WTC11 (cell line): ENCODE results near the gene OR6J1. TPM values are rescaled to one million over a fixed set of nuclear protein-coding genes. Genes with fewer than 3 reads are reported as not detected.

ENCODE experiments used
- ATAC-seq: fragments of 200-7000 bp; cut with Tn5 transposase; 2 replicates; pipeline ENCODE4 v1.10.0; 2021; ENCODE audit warnings: mild to moderate bottlenecking, moderate library complexity
- CTCF ChIA-PET: fragments of 300-600 bp; sonication (Branson Sonifier 250); formaldehyde crosslinking; loops from one replicate; lab custom pipeline; 2021; ENCODE audit warnings: antibody characterized with exemption; lab: Charles Lee
- POLR2A ChIA-PET: fragments of 350-600 bp; sonication (Branson Sonifier 250); formaldehyde crosslinking; loops from one replicate; lab custom pipeline; 2021; ENCODE audit warnings: antibody characterized with exemption; lab: Charles Lee
- DNase-seq: peaks from one replicate; pipeline ENCODE4 v3.0.0; 2021; ENCODE audit warnings: low spot score
- H3K27ac Mint-ChIP-seq: 2 replicates; pipeline ENCODE4 v1.8.0; 2021; ENCODE audit warnings: mixed read lengths
- H3K27me3 Mint-ChIP-seq: 2 replicates; pipeline ENCODE4 v1.8.0; 2021; ENCODE audit warnings: low read depth, mild to moderate bottlenecking, moderate library complexity, mixed read lengths
- H3K36me3 Mint-ChIP-seq: 2 replicates; pipeline ENCODE4 v1.8.0; 2021; ENCODE audit warnings: mixed read lengths
- H3K4me1 Mint-ChIP-seq: 2 replicates; pipeline ENCODE4 v1.8.0; 2022; ENCODE audit warnings: mixed read lengths
- H3K4me3 Mint-ChIP-seq: 2 replicates; pipeline ENCODE4 v1.8.0; 2021; ENCODE audit warnings: mild to moderate bottlenecking, moderate library complexity, mixed read lengths
- H3K9me3 Mint-ChIP-seq: 2 replicates; pipeline ENCODE4 v1.8.0; 2021; ENCODE audit warnings: mixed read lengths
- E2F5 ChIP-seq: sonication (generic); formaldehyde crosslinking; IDR thresholded peaks from 2 replicates; pipeline ENCODE4 v1.8.1; 2022; ENCODE audit warnings: mild to moderate bottlenecking, moderate library complexity, missing genetic modification reagents
- FOXP1 ChIP-seq: sonication (generic); formaldehyde crosslinking; IDR thresholded peaks from 2 replicates; pipeline ENCODE4 v1.8.0; 2022; ENCODE audit warnings: missing genetic modification reagents, mild to moderate bottlenecking, moderate library complexity, borderline replicate concordance
- GTF2I ChIP-seq: fragments of 250-450 bp; sonication (Bioruptor Pico); conservative IDR thresholded peaks from 2 replicates; pipeline ENCODE4 v1.4.0; 2021; ENCODE audit warnings: mild to moderate bottlenecking
- KAT7 ChIP-seq: sonication (generic); formaldehyde crosslinking; IDR thresholded peaks from 2 replicates; pipeline ENCODE4 v1.8.1; 2023; ENCODE audit warnings: missing genetic modification reagents, mild to moderate bottlenecking, borderline replicate concordance
- MXD4 ChIP-seq: fragments of 250-450 bp; sonication (Bioruptor Pico); IDR thresholded peaks from 2 replicates; pipeline ENCODE4 v1.8.0; 2021; ENCODE audit warnings: mild to moderate bottlenecking, moderate library complexity, borderline replicate concordance
- NFATC4 ChIP-seq: fragments of 250-450 bp; sonication (Bioruptor Pico); IDR thresholded peaks from 2 replicates; pipeline ENCODE4 v1.9.0; 2021; ENCODE audit warnings: mild to moderate bottlenecking
- OVOL2 ChIP-seq: fragments of 250-450 bp; sonication (Bioruptor Pico); IDR thresholded peaks from 2 replicates; pipeline ENCODE4 v1.9.0; 2021; ENCODE audit warnings: mild to moderate bottlenecking, borderline replicate concordance
- RORB ChIP-seq: fragments of 250-450 bp; sonication (Bioruptor Pico); IDR thresholded peaks from 2 replicates; pipeline ENCODE4 v1.9.0; 2021; ENCODE audit warnings: mild to moderate bottlenecking
- SOX15 ChIP-seq: fragments of 250-450 bp; sonication (Bioruptor Pico); IDR thresholded peaks from 2 replicates; pipeline ENCODE4 v1.9.0; 2021; ENCODE audit warnings: mild to moderate bottlenecking
- STAT6 ChIP-seq: sonication (generic); formaldehyde crosslinking; conservative IDR thresholded peaks from 2 replicates; pipeline ENCODE4 v1.8.1; 2023; ENCODE audit warnings: mild to moderate bottlenecking, low read depth, missing genetic modification reagents, moderate library complexity
- TEAD1 ChIP-seq: sonication (generic); formaldehyde crosslinking; IDR thresholded peaks from 2 replicates; pipeline ENCODE4 v1.8.0; 2022; ENCODE audit warnings: mild to moderate bottlenecking, missing genetic modification reagents
- ZNF121 ChIP-seq: sonication (generic); formaldehyde crosslinking; IDR thresholded peaks from 2 replicates; pipeline ENCODE4 v1.8.0; 2023; ENCODE audit warnings: missing genetic modification reagents
- ZNF317 ChIP-seq: sonication (generic); formaldehyde crosslinking; IDR thresholded peaks from 2 replicates; pipeline ENCODE4 v1.8.1; 2023; ENCODE audit warnings: low read depth, mild to moderate bottlenecking, moderate library complexity, missing genetic modification reagents, borderline replicate concordance
- ZNF671 ChIP-seq: fragments of 250-450 bp; sonication (Bioruptor Pico); IDR thresholded peaks from 2 replicates; pipeline ENCODE4 v1.8.0; 2021; ENCODE audit warnings: mild to moderate bottlenecking
- ZSCAN18 ChIP-seq: fragments of 250-450 bp; sonication (Bioruptor Pico); IDR thresholded peaks from 2 replicates; pipeline ENCODE4 v2.1.2; 2022; ENCODE audit warnings: mild to moderate bottlenecking, moderate library complexity
- total RNA-seq: library from RNA; stranded (reverse); gene quantifications from 3 replicates; pipeline ENCODE4 v1.2.3, GENCODE V29; 2021
- TF ChIP-seq, protein P1 (sequence below): sonication (generic); formaldehyde crosslinking; IDR thresholded peaks from 2 replicates; pipeline ENCODE4 v1.8.0; 2023; ENCODE audit warnings: missing genetic modification reagents, mild to moderate bottlenecking, borderline replicate concordance
- TF ChIP-seq, protein P2 (sequence below): sonication (generic); formaldehyde crosslinking; IDR thresholded peaks from 2 replicates; pipeline ENCODE4 v1.8.1; 2023; ENCODE audit warnings: mild to moderate bottlenecking, moderate library complexity, missing genetic modification reagents
- TF ChIP-seq, protein P3 (sequence below): sonication (generic); formaldehyde crosslinking; IDR thresholded peaks from 2 replicates; pipeline ENCODE4 v1.8.0; 2022; ENCODE audit warnings: mild to moderate bottlenecking, missing genetic modification reagents
- TF ChIP-seq, protein P4 (sequence below): sonication (generic); formaldehyde crosslinking; IDR thresholded peaks from 2 replicates; pipeline ENCODE4 v1.8.1; 2023; ENCODE audit warnings: mild to moderate bottlenecking, missing genetic modification reagents
- TF ChIP-seq, protein P5 (sequence below): sonication (generic); formaldehyde crosslinking; IDR thresholded peaks from 2 replicates; pipeline ENCODE4 v1.8.0; 2022; ENCODE audit warnings: mild to moderate bottlenecking, missing genetic modification reagents

Gene OR6J1
- total RNA-seq, 1 experiment from 2014 or later, result not detected

DNA sequence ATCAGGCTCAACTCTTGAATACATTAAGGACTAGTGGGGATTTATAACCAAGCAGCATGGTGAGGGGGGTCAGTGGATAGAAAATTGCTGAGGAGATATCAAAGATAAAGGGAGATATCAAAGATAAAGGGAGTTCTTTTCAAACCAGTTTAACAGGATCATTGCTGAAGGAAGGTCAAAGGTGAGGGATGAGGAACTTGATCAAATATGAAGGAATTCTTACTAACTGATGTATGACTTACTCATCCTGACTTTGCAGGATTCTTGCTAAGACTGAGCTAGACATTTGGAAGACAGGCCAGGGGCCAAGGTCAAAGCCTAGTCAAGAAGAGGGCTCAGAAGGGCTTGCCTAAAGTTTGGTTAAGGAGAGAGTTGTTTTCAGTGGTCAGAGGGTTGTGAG is 41.3 kb downstream of the OR6J1 start (continued):
- TF ChIP-seq, protein P1, sequence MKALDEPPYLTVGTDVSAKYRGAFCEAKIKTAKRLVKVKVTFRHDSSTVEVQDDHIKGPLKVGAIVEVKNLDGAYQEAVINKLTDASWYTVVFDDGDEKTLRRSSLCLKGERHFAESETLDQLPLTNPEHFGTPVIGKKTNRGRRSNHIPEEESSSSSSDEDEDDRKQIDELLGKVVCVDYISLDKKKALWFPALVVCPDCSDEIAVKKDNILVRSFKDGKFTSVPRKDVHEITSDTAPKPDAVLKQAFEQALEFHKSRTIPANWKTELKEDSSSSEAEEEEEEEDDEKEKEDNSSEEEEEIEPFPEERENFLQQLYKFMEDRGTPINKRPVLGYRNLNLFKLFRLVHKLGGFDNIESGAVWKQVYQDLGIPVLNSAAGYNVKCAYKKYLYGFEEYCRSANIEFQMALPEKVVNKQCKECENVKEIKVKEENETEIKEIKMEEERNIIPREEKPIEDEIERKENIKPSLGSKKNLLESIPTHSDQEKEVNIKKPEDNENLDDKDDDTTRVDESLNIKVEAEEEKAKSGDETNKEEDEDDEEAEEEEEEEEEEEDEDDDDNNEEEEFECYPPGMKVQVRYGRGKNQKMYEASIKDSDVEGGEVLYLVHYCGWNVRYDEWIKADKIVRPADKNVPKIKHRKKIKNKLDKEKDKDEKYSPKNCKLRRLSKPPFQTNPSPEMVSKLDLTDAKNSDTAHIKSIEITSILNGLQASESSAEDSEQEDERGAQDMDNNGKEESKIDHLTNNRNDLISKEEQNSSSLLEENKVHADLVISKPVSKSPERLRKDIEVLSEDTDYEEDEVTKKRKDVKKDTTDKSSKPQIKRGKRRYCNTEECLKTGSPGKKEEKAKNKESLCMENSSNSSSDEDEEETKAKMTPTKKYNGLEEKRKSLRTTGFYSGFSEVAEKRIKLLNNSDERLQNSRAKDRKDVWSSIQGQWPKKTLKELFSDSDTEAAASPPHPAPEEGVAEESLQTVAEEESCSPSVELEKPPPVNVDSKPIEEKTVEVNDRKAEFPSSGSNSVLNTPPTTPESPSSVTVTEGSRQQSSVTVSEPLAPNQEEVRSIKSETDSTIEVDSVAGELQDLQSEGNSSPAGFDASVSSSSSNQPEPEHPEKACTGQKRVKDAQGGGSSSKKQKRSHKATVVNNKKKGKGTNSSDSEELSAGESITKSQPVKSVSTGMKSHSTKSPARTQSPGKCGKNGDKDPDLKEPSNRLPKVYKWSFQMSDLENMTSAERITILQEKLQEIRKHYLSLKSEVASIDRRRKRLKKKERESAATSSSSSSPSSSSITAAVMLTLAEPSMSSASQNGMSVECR (CRISPR knock-in tag), result no peak
- TF ChIP-seq KAT7 (no peak), MXD4 (CRISPR knock-in tag) (no peak), SOX15 (no peak), ZSCAN18 (CRISPR knock-in tag) (no peak), TEAD1 (CRISPR knock-in tag) (no peak), GTF2I (CRISPR knock-in tag) (no peak), STAT6 (CRISPR knock-in tag) (no peak), ZNF317 (no peak), OVOL2 (CRISPR knock-in tag) (no peak)
- TF ChIP-seq, protein P2, sequence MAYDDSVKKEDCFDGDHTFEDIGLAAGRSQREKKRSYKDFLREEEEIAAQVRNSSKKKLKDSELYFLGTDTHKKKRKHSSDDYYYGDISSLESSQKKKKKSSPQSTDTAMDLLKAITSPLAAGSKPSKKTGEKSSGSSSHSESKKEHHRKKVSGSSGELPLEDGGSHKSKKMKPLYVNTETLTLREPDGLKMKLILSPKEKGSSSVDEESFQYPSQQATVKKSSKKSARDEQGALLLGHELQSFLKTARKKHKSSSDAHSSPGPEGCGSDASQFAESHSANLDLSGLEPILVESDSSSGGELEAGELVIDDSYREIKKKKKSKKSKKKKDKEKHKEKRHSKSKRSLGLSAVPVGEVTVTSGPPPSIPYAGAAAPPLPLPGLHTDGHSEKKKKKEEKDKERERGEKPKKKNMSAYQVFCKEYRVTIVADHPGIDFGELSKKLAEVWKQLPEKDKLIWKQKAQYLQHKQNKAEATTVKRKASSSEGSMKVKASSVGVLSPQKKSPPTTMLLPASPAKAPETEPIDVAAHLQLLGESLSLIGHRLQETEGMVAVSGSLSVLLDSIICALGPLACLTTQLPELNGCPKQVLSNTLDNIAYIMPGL (CRISPR knock-in tag), result no peak

DNA sequence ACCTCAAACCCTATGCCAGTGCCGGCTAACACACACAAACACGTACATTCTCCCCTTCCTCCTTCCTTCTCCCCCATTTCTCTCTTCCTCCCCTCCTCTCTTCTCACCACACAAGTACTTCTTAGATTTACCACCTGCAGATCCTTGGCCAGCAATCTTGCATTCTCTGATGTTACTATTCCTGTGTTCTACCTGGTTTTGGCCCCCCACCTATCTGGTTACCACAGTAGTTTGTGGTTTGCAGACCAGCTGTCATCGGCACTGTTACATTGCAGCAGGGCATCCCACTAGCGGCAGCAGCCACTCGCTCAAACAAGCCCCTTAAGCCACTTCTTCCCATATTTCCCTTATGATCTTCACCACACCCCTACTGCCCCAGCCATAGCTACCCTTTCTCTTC is 42.2 kb downstream of the OR6J1 start:
- Mint-ChIP-seq H3K9me3 (no peaks in the 10 kb centered on the region), H3K4me1 (peaks cover 24% of the 10 kb centered on the region), H3K36me3 (peaks cover 52% of the 10 kb centered on the region), H3K27me3 (no peaks in the 10 kb centered on the region), H3K27ac (no peak overlapping the region), H3K4me3 (no peak overlapping the region)
- ATAC-seq (no peak), DNase-seq (no peak)
- TF ChIP-seq ZNF121 (CRISPR knock-in tag) (no peak), FOXP1 (CRISPR knock-in tag) (no peak), MXD4 (CRISPR knock-in tag) (no peak), NFATC4 (CRISPR knock-in tag) (no peak), ZNF671 (CRISPR knock-in tag) (no peak), E2F5 (CRISPR knock-in tag) (no peak), OVOL2 (CRISPR knock-in tag) (no peak), RORB (CRISPR knock-in tag) (no peak)
- TF ChIP-seq, protein P3, sequence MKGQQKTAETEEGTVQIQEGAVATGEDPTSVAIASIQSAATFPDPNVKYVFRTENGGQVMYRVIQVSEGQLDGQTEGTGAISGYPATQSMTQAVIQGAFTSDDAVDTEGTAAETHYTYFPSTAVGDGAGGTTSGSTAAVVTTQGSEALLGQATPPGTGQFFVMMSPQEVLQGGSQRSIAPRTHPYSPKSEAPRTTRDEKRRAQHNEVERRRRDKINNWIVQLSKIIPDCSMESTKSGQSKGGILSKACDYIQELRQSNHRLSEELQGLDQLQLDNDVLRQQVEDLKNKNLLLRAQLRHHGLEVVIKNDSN (CRISPR knock-in tag), result no peak
- TF ChIP-seq, protein P4, sequence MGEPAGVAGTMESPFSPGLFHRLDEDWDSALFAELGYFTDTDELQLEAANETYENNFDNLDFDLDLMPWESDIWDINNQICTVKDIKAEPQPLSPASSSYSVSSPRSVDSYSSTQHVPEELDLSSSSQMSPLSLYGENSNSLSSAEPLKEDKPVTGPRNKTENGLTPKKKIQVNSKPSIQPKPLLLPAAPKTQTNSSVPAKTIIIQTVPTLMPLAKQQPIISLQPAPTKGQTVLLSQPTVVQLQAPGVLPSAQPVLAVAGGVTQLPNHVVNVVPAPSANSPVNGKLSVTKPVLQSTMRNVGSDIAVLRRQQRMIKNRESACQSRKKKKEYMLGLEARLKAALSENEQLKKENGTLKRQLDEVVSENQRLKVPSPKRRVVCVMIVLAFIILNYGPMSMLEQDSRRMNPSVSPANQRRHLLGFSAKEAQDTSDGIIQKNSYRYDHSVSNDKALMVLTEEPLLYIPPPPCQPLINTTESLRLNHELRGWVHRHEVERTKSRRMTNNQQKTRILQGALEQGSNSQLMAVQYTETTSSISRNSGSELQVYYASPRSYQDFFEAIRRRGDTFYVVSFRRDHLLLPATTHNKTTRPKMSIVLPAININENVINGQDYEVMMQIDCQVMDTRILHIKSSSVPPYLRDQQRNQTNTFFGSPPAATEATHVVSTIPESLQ (CRISPR knock-in tag), result no peak
- TF ChIP-seq, protein P5, sequence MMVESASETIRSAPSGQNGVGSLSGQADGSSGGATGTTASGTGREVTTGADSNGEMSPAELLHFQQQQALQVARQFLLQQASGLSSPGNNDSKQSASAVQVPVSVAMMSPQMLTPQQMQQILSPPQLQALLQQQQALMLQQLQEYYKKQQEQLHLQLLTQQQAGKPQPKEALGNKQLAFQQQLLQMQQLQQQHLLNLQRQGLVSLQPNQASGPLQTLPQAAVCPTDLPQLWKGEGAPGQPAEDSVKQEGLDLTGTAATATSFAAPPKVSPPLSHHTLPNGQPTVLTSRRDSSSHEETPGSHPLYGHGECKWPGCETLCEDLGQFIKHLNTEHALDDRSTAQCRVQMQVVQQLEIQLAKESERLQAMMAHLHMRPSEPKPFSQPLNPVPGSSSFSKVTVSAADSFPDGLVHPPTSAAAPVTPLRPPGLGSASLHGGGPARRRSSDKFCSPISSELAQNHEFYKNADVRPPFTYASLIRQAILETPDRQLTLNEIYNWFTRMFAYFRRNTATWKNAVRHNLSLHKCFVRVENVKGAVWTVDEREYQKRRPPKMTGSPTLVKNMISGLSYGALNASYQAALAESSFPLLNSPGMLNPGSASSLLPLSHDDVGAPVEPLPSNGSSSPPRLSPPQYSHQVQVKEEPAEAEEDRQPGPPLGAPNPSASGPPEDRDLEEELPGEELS, result no peak
- POLR2A ChIA-PET, result interaction anchor here (1.6 kb wide), 1 partner anchor 32 kb away, joined by 3 read pairs; no protein-coding TSS in a partner anchor
- CTCF ChIA-PET, result interaction anchor here (5.7 kb wide), 1 partner anchor 12 kb away, joined by 44 read pairs; the partner anchor contains the start of gene DAD1
